CD4-positive, alpha-beta T cell treated with Interleukin-17A for 1 hour (primary cell): ENCODE data around the gene DCTN5.
A peak's percentile ranks its signal among the peaks of the same experiment; 100 is the strongest.
"Not testable (repeated sequence)": the region's sequence is repeated elsewhere in the genome, so short reads cannot be mapped to it uniquely, and the experiment has no call there.

Source experiments
- DNase-seq: peaks from one replicate; pipeline ENCODE4 v3.0.0-alpha.2; 2020

The DCTN5 gene

DNA sequence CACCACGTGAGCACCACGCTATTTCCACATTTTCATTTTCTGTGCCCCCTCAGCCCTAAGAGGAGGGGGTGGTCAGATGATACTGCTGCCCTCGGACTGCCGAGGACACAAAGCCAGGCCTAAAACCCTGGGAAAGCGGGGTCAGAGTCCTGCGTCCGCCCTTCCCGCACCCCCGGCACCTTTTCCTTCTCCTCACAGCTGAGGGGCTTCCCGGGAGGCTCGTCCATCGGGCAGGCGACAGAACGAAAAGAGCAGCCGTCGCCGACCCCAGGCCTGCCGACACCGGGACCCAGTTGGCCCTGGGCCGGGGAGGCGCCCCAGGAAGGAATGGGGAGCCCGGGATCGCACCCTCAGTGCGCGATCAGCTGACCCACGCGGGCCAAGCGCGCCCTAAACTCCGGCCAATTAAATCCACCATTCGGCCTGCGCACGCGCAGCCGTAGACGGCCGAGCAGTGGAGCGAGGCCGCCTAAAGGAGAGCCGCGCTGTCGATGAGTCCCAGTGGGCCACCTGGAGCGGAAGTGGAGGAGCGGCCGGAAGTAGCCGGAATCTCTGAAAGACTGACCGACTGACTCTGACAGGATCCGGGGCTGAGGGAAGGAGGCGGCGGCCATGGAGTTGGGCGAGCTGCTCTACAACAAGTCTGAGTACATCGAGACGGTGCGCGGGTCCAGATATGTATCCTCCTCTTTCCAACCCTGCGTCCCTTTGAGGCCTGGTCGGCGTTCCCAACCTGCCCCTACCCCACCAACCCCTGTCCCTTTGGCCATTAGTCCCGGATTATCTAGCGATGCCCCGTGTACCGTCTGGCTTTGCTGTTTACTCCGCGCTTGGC lies at the start of gene DCTN5, which contains the start of gene PALB2:
Gene DCTN5, plus strand, starts transcription at position 536 of the 835 bp plus-strand sequence. Its CDS starts 77 bp downstream, at position 613.
Gene PALB2, minus strand, starts transcription at position 380 of the 835 bp plus-strand sequence. Its CDS starts 153 bp downstream, at position 227.
- DNase-seq: peak; percentile 89

DNA sequence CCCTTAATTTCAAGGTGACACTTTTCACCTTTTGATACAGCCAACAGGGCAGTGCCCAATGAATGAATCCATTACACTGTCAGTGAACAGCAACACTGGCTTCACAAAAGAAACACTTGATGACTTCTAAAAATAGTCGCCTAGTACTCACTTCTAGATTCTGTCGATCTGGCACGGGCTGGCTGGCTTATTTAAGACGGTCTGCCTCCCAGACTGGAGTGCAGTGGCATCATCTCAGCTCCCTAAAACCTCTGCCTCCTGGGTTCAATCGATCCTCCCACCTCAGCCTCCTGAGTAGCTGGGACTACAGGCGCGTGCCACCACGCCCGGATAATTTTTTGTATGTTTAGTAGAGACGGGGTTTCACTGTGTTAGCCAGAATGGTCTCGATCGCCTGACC lies 47.1 kb upstream of the DCTN5 start:
- no peak for DNase-seq

DNA sequence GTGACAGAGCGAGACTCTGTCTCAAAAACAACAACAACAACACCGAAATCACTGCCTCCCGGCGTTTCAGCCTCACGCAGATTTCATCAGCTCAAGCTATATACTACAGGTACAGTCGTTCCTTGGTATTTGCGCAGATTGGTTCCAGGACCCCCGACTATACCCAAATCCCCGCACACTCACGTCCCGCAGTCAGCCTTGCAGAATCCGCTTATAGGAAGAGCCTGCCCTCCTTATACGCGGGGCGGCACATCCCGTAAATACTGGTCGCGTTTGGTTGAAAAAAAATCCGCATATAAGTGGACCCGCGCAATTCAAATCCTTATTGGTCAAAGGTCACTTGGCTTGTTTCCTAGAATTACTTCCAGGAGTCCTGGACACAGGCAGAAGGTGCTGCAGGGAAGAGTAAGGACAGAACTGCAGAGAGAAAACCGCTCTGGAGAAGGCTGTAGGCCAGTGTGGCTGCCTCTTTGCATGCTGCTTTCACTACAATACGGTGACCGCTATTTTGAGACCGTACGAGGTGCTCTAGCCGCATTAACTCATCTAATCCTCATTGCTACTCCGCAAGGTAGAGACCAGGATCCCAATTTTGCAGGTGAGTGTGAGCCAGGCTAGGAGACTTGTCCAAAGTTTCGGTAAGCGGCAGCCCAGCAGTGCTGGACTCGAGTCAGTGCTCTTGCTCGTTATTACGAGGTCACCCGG lies 45.9 kb upstream of the DCTN5 start:
- no peak for DNase-seq

DNA sequence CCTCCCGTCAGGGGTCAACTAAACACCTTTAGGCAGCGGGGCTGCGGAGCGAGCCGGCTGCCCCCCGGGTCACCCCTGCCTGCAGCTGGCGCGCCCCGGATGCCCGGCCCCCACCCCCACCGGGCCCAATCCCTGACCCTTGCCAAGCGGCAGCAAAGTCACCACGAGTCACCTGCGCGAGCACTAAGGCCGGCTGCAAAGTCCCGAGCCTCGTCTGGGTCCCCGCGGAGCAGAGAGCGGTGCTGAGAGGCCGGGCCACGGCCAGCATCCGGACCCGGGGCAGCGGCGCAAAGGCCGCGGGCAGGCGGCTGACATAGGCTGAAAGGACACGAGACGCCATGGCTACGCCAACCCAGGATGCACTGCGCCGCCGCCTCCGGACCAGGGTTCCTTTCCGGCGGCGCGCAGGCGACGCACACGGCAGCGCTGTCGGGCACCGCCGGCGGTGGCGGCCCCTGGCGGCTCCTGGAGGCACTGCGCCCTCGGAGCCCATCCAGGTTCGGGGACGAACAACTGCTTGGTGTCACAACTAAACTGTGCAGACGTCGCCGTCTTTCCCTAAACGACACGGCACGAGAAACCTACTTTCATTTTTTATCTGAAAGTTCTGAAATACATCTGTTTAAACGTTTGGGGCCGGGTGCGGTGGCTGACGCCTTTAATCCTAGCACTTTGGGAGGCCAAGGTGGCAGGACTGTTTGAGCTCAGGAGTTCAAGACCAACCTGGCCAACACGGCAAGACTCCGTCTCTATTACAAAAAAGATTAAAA lies 45.1 kb upstream of the DCTN5 start, which contains the start of gene NDUFAB1:
Gene NDUFAB1, minus strand, starts transcription at position 366 of the 770 bp plus-strand sequence. Its CDS starts 26 bp downstream, at position 340.
- peak; percentile 91 for DNase-seq

DNA sequence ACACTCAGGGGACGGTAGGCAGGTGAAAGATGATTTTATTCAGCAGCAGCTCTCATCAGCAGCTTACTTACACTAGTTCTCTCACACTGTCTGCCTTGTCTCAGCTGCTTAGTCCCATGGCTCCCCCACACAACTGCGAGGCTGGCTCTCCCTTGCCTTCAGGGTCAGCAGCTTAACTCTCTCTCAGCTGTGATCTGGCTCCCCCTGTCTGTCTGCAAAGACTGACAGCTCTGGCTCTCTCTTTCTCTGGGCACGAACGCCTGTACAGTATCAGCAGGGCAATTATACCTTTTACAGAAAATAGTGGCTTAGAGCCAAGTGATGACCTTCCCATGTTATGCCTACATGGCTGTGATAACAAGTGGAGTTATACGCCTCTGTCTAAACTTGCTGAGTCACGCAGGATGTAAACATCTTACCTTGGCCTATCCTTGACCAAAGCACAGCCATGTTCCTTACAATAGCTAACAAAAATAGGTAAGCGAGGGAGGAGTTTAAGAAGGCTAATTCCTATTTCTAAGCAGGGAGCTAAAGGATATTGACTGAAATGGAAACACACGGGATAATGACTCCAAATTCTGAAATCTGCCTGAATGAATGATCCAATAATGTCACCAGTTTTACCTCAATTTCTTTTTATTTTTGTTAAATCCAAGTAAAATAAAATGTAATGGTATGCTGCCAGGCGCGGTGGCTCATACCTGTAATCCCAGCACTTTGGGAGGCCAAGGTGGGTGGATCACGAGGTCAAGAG lies 44.1 kb upstream of the DCTN5 start:
- DNase-seq: peak; percentile 32

DNA sequence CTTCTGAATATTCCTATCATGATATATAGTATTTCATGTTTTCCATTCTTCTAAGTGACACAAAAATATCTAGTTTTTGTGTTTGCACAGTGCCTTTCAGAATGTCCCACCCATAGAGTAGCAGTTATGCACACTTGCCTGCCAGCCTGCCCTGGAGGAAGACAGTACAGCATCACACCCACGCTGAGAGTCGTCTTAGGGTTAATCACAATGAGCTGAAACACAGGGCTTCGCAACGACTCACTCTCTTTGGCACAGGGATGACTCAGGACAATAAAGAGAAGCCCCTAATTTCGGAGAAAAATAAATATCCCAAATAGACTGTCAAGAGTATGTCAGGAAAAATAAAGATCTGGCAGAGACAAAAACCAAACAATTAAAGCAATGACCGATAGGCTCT lies 33.5 kb upstream of the DCTN5 start:
- no peak for DNase-seq

DNA sequence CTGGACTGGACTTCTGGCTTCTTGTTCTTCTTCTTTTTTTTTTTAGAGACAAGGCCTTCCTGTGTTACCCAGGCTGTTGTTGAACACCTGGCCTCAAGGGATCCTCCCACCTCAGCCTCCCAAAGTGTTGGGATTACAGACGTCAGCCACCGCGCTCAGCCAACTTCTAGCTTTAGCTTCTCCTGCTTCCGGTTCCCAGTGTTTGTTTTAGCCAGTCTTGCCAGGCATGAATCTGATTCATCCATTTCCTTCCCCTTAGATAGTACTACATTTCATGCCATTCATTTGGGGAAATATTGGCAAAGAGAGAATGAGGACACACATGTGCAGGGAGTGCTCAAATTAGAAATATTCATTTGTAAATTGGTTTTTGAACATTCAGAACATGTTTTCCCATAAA lies 33.1 kb upstream of the DCTN5 start:
- no peak for DNase-seq

DNA sequence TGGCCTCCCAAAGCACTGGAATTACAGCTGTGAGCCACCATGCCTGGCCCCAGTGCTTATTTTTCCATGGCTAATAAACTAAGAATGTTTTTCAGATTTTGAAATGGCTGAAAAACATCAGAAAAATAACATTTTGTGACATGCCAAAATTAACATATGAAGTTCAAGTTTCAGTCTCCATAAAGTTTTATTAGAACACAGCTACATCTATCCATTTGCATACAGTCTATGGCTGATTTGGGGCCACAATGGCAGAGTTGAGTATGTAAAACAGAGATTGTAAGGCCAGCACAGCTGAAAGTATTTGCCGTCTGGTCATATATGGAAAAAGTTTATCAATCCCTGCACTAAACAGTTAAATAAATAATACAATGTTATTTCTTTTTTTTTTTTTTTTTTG lies 31.3 kb upstream of the DCTN5 start:
- no peak for DNase-seq

DNA sequence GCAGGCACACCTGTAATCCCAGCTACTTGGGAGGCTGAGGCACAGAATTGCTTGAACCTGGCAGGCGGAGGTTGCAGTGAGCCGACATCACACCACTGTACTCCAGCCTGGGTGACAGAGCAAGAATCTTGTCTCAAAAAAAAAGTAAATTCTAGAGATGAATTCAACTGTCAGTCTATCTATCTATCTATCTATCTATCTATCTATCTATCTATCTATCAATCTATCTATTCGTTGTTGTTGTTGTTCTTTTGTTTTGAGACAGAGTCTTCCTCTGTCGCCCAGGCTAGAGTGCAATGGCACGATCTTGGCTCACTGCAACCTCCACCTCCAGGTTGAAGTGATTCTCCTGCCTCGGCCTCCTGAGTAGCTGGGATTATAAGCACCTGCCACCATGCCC lies 30.4 kb upstream of the DCTN5 start:
- not testable (repeated sequence) for DNase-seq

DNA sequence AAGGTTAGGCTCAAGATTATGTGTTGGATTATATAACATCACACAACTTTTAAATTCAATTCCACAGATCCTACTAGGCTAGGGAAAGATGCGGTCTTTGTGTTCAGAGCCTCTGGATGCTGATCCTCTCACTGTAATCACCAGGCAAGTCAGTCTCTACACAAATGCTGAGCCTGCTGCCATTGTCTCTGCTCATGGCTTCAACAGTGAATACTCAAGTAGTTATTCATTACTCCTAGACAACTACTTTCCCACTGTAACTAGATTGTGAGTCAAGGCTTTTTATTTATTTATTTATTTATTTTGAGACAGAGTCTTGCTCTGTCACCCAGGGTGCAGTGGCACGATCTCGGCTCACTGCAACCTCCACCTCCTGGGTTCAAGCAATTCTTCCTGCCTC lies 29.3 kb upstream of the DCTN5 start:
- no peak for DNase-seq

DNA sequence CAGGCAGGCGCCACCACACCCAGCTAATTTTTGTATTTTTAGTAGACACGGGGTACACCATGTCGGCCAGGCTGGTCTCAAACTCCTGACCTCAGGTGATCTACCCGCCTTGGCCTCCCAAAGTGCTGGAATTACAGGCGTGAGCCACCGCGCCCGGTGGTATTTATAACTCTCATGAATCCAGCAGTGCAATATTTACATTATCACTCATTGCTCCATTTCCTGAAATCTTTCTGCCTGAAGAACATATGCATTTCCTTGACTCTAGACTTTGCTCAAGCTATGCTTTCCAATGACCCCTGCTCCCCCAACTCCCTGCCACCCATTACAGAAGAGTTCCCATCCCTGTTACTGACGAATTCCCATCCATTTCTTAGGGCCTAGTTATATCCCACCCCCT lies 25.5 kb upstream of the DCTN5 start:
- DNase-seq: no peak

DNA sequence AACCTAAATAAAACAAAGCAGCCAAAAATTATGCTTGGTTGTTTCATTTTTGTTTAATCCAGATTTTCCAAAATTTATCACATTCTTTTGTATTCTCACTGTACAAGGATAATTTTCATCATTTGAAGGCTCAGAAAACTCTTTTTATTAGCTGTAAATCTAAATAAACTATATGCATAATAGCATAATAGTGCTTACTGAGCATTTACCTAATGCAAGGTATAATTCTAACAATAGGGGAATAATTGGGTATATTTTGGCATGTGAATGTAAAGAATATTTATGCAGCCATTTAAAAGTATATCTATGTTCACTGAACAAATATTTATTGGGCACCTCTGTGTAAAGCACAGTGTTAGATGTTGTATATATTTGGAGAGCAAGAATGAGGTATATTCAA lies 17.2 kb upstream of the DCTN5 start:
- no peak for DNase-seq

DNA sequence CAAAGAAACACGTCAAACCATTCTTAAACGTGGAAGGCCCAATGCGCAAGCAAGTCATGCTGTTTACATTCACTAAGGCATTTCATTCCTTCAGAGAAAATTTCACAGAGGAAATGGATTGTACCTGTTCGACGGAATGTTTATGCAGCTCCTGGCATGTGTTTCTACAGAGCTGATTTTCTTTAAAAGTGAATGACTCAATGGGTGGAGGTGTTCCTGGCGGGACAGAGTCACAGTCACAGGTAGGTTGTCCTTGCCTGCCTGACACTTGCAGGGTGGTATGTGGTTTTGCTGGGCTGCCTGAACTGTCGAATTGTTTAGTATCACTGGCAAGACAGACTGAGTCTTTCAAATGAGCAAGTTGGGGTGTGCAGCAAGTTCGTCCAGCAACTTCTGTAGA lies 11.8 kb upstream of the DCTN5 start:
- no peak for DNase-seq

DNA sequence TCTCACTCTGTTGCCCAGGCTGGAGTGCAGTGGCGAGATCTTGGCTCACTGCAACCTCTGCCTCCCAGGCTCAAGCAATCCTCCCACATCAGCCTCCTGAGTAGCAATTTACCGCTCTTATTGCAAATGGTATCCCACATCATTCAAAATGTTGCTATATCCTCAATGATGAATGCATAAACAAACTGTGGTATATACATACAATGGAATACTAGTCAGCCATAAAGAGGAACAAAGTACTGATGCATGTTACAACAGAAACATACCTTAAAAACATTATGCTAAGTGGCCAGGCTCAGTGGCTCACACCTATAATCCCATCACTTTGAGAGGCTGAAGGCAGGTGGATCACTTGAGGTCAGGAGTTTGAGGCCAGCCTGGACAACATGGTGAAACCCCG lies 9.4 kb upstream of the DCTN5 start:
- DNase-seq: not testable (repeated sequence)

DNA sequence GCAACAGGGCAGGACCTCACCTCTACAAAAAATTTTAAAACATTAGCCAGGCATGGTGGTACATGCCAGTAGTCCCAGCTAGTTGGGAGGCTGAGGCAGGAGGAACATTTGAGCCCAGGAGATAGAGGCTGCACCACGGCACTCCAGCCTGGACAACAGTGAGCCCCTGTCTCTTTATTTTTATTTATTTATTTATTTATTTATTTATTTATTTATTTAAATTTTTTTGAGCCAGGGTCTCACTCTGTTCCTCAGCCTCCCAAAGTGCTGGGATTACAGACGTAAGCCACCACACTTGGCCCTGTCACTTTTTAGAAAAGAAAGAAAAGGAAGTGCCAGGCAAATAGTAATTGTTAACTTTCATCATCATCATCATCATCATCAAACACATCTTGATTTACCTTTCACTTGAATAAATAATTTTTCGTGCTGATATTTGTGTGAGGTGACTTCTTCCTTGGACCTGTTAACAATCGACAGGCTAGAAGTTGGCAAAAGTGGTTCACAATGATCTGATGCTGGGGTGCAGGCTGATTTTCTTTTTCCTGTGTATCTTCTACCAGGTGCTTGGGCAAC lies 6.7 kb upstream of the DCTN5 start:
- no peak for DNase-seq

DNA sequence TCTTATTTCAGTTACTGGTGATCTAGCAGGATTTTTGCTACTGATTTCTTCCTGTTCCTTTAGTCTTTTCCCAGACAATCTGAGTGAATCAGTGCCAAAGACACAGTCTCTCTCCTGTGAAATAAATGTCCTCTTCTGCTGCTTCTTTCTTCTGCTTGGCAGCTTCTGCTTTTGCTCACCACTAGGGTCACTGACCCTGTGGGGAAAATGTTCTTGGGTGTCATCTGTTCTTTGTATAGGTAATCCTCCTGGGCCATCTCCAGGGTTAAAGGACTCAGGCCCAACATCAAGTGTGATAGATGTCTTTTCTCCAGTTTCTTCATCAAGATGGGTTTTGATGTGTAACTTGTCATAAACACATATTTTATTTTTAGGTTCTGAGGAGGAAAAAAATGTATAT lies 5.3 kb upstream of the DCTN5 start:
- no peak for DNase-seq

DNA sequence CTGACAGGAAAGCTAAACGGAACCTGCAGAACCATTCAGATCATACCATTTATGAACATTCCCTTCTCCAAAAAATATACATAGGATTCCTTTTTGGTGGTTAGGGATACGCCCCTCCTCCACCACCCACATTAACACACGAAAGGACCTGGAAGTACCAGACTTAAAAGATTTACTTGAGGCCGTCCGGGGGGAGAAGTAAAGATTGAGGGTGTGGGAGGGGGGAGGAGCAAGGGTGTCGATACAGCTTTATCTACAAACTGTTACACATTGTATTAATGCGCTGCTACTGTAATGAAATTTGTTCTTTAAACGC lies 693 bp upstream of the DCTN5 start:
- peak; percentile 10 for DNase-seq

DNA sequence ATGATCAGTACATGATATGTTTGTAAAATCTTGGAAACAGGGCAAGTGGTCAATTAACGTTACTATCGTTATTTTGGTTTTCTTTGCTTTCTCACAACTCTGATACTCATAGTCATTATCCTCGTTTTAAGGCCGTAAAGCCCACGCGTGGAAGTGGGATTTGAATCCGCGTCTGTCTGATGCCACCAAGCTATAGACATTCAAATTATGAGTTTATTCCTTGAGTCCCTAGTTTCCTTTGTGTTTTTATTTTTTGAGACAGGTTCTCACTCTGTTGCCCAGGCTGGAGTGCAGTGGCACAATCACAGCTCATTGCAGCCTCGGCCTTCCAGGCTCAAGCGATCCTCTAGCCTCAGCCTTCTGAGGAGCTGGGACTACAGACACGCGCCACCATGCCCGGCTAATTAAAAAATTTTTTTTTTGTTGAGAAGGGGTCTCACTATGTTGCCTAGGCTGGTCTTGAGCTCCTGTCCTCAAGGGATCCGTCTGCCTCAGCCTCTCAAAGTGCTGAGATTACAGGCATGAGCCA lies 1.0 kb downstream of the DCTN5 start:
- no peak for DNase-seq

DNA sequence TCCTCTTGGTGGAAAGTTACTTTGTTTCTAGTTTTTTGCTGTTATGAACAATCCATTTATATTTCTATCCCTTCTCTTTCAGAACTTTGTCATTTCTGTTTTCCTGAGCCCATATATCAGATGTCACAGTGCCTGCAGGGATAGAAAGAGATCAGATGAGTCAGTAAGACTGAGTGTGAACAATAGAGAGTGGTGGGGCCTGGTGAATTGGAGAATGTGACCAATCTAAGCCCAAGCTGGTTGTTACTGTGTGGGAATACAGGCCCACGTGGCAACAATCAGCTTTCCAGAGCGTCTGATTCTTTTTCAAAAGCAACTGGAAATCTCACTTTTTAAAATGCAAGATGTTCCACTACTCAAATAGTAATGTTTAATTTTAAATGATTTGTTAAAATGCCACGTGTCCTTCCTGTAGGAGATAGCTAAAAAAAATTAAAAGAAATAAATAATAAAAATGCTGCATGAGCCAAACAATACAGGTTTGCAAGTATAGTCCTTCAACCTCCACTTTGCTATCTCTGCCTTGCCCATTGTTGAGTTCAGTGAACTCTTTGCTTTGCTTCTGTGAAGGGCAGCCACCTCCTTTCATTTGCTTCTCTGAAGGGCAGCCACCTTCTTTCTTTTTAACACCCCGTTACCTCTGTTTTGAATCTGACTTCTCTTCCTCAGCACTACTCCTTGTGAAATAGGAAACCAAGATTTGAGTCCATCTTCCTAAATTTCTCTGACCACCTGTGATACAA lies 9.6 kb downstream of the DCTN5 start:
- no peak for DNase-seq

DNA sequence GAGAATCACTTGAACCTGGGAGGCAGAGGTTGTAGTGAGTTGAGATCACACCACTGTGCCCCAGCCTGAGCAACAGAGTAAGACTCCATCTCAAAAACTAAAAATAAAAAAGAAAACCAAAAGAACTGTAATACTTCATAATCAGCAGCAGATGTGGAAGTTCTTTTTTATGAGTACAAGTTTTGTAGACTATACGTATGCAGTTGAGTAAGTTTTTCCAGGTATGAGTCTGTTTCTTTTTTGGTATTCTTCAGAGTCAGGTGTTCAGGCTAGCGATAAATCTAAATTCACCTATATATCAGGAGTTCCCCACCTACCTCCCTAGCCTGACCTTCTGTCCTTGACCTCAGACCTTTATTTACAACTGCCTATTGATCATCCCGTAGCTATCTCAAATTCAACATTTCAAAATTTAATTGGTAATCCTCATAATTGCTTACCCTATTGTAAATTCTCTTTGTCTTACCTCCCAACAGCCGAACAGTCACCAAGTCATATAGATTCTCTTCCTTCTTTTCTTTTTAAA lies 10.7 kb downstream of the DCTN5 start:
- DNase-seq: no peak

DNA sequence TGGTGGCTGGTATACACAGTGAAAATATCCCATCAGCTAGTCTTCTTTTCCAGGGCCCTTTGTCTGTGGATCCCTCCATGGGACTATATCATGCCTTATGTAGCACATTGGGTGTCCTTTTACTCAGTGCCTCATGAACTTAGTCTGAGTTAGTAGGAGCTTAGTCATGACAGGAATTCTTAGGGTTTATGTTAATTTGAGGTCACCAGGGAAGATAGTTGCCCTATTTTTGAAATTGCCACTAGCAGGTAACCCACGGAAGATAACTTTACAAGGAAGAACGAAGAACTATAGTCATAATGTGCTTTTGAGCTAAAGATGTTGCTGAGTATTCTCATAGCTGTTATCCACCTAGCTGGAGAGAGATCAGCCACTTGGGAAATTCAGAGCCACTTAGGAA lies 22.7 kb downstream of the DCTN5 start:
- no peak for DNase-seq
